HCT116 (cell line): Measurements from ENCODE around the gene TOM1. TPM values are rescaled to one million over a fixed set of nuclear protein-coding genes. Genes with fewer than 3 reads are reported as not detected.

Experiments used
- ATAC-seq: fragments of 200-7000 bp; cut with Tn5 transposase; 2 replicates; pipeline ENCODE4 v1.9.1; 2020; ENCODE audit warnings: mild to moderate bottlenecking, moderate library complexity
- BruUV-seq: library from RNA; stranded (reverse); fragments of 400-500 nt; replicated peaks from 2 replicates; lab custom pipeline; 2021; lab: Mats Ljungman, UMichigan
- CTCF ChIA-PET: fragments of 300-600 bp; sonication (Branson Sonifier 250); formaldehyde crosslinking; loops from one replicate; lab custom pipeline; 2021; ENCODE audit warnings: antibody characterized with exemption; lab: Charles Lee
- POLR2A ChIA-PET: fragments of 300-600, 350-600 bp; sonication (Branson Sonifier 250); formaldehyde crosslinking; loops from one replicate; lab custom pipeline; 2021; ENCODE audit warnings: antibody characterized with exemption; lab: Charles Lee
- RAD21 ChIA-PET, 2 experiments: fragments of 300-600 bp; sonication (Branson Sonifier 250); formaldehyde crosslinking; loops; one replicate each; lab custom pipeline; 2023; ENCODE audit warnings: low total read pairs in 2 of 2; ENCODE audit not compliant: uncharacterized antibody in 2 of 2, unreplicated experiment in 2 of 2, low non-redundant PET in 1 of 2; lab: Charles Lee
- DNase-seq: peaks from one replicate; pipeline ENCODE4 v3.0.0-alpha.2; 2010; ENCODE audit warnings: low read depth, low spot score
- H2AFZ ChIP-seq: fragments of 200-600 bp; shearing (Covaris generic), sonication (generic); 2 replicates; pipeline ENCODE4 v1.6.1; 2017; ENCODE audit warnings: low read depth, mixed run types, mixed read lengths, antibody characterized with exemption, low read length; ENCODE audit not compliant: poor library complexity, severe bottlenecking
- H3K27ac ChIP-seq: 2 replicates; pipeline ENCODE4 v1.5.1; 2012; ENCODE audit warnings: low read depth, low read length
- H3K27me3 ChIP-seq: fragments of 200-600 bp; sonication (generic); 2 replicates; pipeline ENCODE4 v1.6.1; 2016; ENCODE audit warnings: mixed run types, low read length, mixed read lengths; ENCODE audit not compliant: insufficient read depth
- H3K36me3 ChIP-seq, 2 experiments: fragments of 200-500 bp in 1 of 2; fragments of 200-600 bp in 1 of 2; sonication (Bioruptor generic) in 1 of 2; sonication (generic) in 1 of 2; 2 replicates each; pipeline versions ENCODE4 v1.5.1 to v1.6.1; 2014 to 2016; ENCODE audit warnings: low read length in 2 of 2, inconsistent platforms in 1 of 2, mixed read lengths in 1 of 2, mixed run types in 1 of 2; ENCODE audit not compliant: insufficient read depth in 2 of 2, control insufficient read depth in 1 of 2
- H3K4me1 ChIP-seq, 2 experiments: fragments of 200-600 bp in 1 of 2; sonication (generic) in 1 of 2; 2 replicates each; pipeline versions ENCODE4 v1.5.1 to v1.6.1; 2012 to 2017; ENCODE audit warnings: low read length in 2 of 2, inconsistent platforms in 1 of 2, mild to moderate bottlenecking in 1 of 2, mixed read lengths in 1 of 2, mixed run types in 1 of 2, moderate library complexity in 1 of 2; ENCODE audit not compliant: insufficient read depth in 2 of 2, control insufficient read depth in 1 of 2
- H3K4me2 ChIP-seq: fragments of 200-600 bp; sonication (generic); 2 replicates; pipeline ENCODE4 v1.6.1; 2017; ENCODE audit warnings: mixed run types, low read length, mixed read lengths
- H3K4me3 ChIP-seq, 2 experiments: fragments of 200-600 bp in 1 of 2; sonication (generic) in 1 of 2; replicated peaks in 1 of 2; 2 replicates each; pipeline ENCODE4 v1.5.1; 2011 to 2016; ENCODE audit warnings: low read length in 2 of 2, control low read depth in 1 of 2, low read depth in 1 of 2, mild to moderate bottlenecking in 1 of 2, mixed read lengths in 1 of 2, mixed run types in 1 of 2
- H3K79me2 ChIP-seq: fragments of 200-600 bp; sonication (generic); 2 replicates; pipeline ENCODE4 v1.6.1; 2017; ENCODE audit warnings: mild to moderate bottlenecking, mixed run types, low read length, moderate library complexity, mixed read lengths; ENCODE audit not compliant: insufficient read depth
- H3K9ac ChIP-seq: fragments of 200-600 bp; sonication (generic); 2 replicates; pipeline ENCODE4 v1.6.1; 2016; ENCODE audit warnings: low read length, mixed read lengths
- H3K9me2 ChIP-seq: fragments of 200-600 bp; sonication (generic), shearing (Covaris generic); 2 replicates; pipeline ENCODE4 v1.6.1; 2017; ENCODE audit warnings: mixed run types, mild to moderate bottlenecking, moderate library complexity; ENCODE audit not compliant: insufficient read depth
- H3K9me3 ChIP-seq, 2 experiments: fragments of 200-500 bp in 1 of 2; fragments of 200-600 bp in 1 of 2; sonication (Bioruptor generic) in 1 of 2; sonication (generic) in 1 of 2; 2 replicates each; pipeline ENCODE4 v1.6.1; 2014 to 2017; ENCODE audit warnings: low read length in 2 of 2, mixed read lengths in 2 of 2, inconsistent platforms in 1 of 2, low read depth in 1 of 2, mild to moderate bottlenecking in 1 of 2, mixed run types in 1 of 2, moderate library complexity in 1 of 2; ENCODE audit not compliant: control insufficient read depth in 1 of 2, insufficient read depth in 1 of 2
- H4K20me1 ChIP-seq: fragments of 200-600 bp; sonication (generic), shearing (Covaris generic); 2 replicates; pipeline ENCODE4 v1.6.1; 2017; ENCODE audit warnings: mixed run types, mild to moderate bottlenecking, moderate library complexity; ENCODE audit not compliant: insufficient read depth
- CBX3 ChIP-seq: IDR thresholded peaks from 2 replicates; pipeline ENCODE4 v1.6.1; 2012; ENCODE audit warnings: low read depth
- CEBPB ChIP-seq: IDR thresholded peaks from 2 replicates; pipeline ENCODE4 v1.6.1; 2012; ENCODE audit warnings: low read depth
- ELF1 ChIP-seq: IDR thresholded peaks from 2 replicates; pipeline ENCODE4 v1.6.1; 2012; ENCODE audit warnings: low read depth, borderline replicate concordance
- EZH2 ChIP-seq: fragments of 200-600 bp; sonication (generic); IDR thresholded peaks from 2 replicates; pipeline ENCODE4 v1.6.1; 2017; ENCODE audit warnings: antibody characterized with exemption, mixed run types
- FOSL1 ChIP-seq: IDR thresholded peaks from 2 replicates; pipeline ENCODE4 v1.6.1; 2012; ENCODE audit warnings: low read depth
- JUND ChIP-seq: IDR thresholded peaks from 2 replicates; pipeline ENCODE4 v1.6.1; 2012
- RAD21 ChIP-seq: IDR thresholded peaks from 2 replicates; pipeline ENCODE4 v1.6.1; 2012; ENCODE audit warnings: low read depth, mild to moderate bottlenecking
- REST ChIP-seq: IDR thresholded peaks from 2 replicates; pipeline ENCODE4 v1.6.1; 2012; ENCODE audit warnings: low read depth
- SIN3A ChIP-seq: IDR thresholded peaks from 2 replicates; pipeline ENCODE4 v1.6.1; 2012; ENCODE audit warnings: low read depth
- ZBTB33 ChIP-seq: IDR thresholded peaks from 2 replicates; pipeline ENCODE4 v1.6.1; 2011; ENCODE audit warnings: mild to moderate bottlenecking, low read length, moderate library complexity; ENCODE audit not compliant: insufficient replicate concordance; ENCODE audit errors: extremely low read depth
- ZNF274 ChIP-seq: fragments of 200-500 bp; sonication (Bioruptor generic); IDR thresholded peaks from 2 replicates; pipeline ENCODE4 v1.6.1; 2014; ENCODE audit warnings: mild to moderate bottlenecking, low read depth, low read length, inconsistent platforms
- intact Hi-C: fragments of 100-400 bp; cut with micrococcal nuclease; formaldehyde crosslinking; loops from 2 replicates; pipeline ENCODE4 v1.10.0; 2022
- total RNA-seq: library from RNA; stranded (reverse); gene quantifications from one replicate; pipeline ENCODE4 v1.2.1, GENCODE V29; 2021; ENCODE audit not compliant: unreplicated experiment

TOM1 gene
- total RNA-seq, 1 experiment from 2014 or later: 18.0 TPM

- peaks cover 2 to 11% of the 10 kb centered on the region in 2 experiments; a peak in 2 of 4 replicates for H3K36me3 ChIP-seq
- CTCF ChIA-PET: no interaction called here
- no peak overlapping the region for H3K9ac ChIP-seq
- no TSS peak for BruUV-seq
- ATAC-seq (no peak), DNase-seq (no peak)
- intact Hi-C loops: no loop called here
- no peak overlapping the region for H2AFZ ChIP-seq
- H3K27me3 ChIP-seq: no peaks in the 10 kb centered on the region
- H3K4me2 ChIP-seq: no peak overlapping the region
- H3K9me3 ChIP-seq: no peaks in the 10 kb centered on the region
- no peak overlapping the region for H3K27ac ChIP-seq
- no peaks in the 10 kb centered on the region for H3K9me2 ChIP-seq
- H3K4me3 ChIP-seq: no peak overlapping the region
- POLR2A ChIA-PET: no interaction called here
- TF ChIP-seq CEBPB: no peak
- TF ChIP-seq REST: no peak
- no peak for TF ChIP-seq EZH2
- TF ChIP-seq ELF1: no peak
- no peaks in the 10 kb centered on the region for H3K4me1 ChIP-seq
- RAD21 ChIA-PET: no interaction called here
- H4K20me1 ChIP-seq: no peaks in the 10 kb centered on the region
- no peaks in the 10 kb centered on the region for H3K79me2 ChIP-seq
Measured at GRCh38 chr22:35328472-35328885, 28.8 kb downstream of the TOM1 start.

- intact Hi-C loops: no loop called here
- ChIA-PET RAD21 (no interaction called here), POLR2A (no interaction called here), CTCF (no interaction called here)
- TF ChIP-seq ZNF274 (no peak), JUND (no peak), SIN3A (no peak), RAD21 (0 out of 2 replicates have a peak, but pooled peaks have one; percentile 19), CBX3 (no peak), FOSL1 (no peak), ZBTB33 (no peak)
- no peak overlapping the region for H3K4me3 ChIP-seq
- H4K20me1 ChIP-seq: no peaks in the 10 kb centered on the region
- DNase-seq (no peak), ATAC-seq (no peak; the same call in 1 of the 2 replicates)
- no peaks in the 10 kb centered on the region for H3K9me2 ChIP-seq
- H3K4me1 ChIP-seq: no peaks in the 10 kb centered on the region
- H3K9ac ChIP-seq: no peak overlapping the region
- H3K27ac ChIP-seq: no peak overlapping the region
- H3K79me2 ChIP-seq: no peaks in the 10 kb centered on the region
- peaks cover 0 to 6% of the 10 kb centered on the region in 2 experiments; a peak in 1 of 4 replicates for H3K36me3 ChIP-seq
- no peaks in the 10 kb centered on the region for H3K27me3 ChIP-seq
- H2AFZ ChIP-seq: no peak overlapping the region
- no peak overlapping the region for H3K4me2 ChIP-seq
- BruUV-seq: no TSS peak
- no peaks in the 10 kb centered on the region for H3K9me3 ChIP-seq
Measured at GRCh38 chr22:35329114-35329847, 29.6 kb downstream of the TOM1 start.
